Effector memory CD4-positive, alpha-beta T cell (primary cell): ENCODE results near the gene STRAP.
"Not testable (repeated sequence)": the region's sequence is repeated elsewhere in the genome, so short reads cannot be mapped to it uniquely, and the experiment has no call there.

Source experiments
- DNase-seq, 3 donors: peaks; one replicate each; pipeline ENCODE4 v3.0.0-alpha.2; 2020
- H3K27ac ChIP-seq: 2 replicates; pipeline ENCODE4 v1.7.0; 2013; ENCODE audit warnings: mild to moderate bottlenecking, low read length, moderate library complexity; ENCODE audit not compliant: insufficient read depth, poor library complexity, severe bottlenecking
- H3K27me3 ChIP-seq: replicated peaks from 2 replicates; pipeline ENCODE4 v1.7.0; 2013; ENCODE audit warnings: mild to moderate bottlenecking, low read length; ENCODE audit not compliant: insufficient read depth, control insufficient read depth, poor library complexity, severe bottlenecking
- H3K36me3 ChIP-seq: 2 replicates; pipeline ENCODE4 v1.7.0; 2013; ENCODE audit warnings: mild to moderate bottlenecking, low read length, moderate library complexity; ENCODE audit not compliant: control insufficient read depth, insufficient read depth
- H3K4me1 ChIP-seq: 2 replicates; pipeline ENCODE4 v1.7.0; 2013; ENCODE audit warnings: low read length, mild to moderate bottlenecking; ENCODE audit not compliant: control insufficient read depth, insufficient read depth, poor library complexity, severe bottlenecking
- H3K4me3 ChIP-seq: 2 replicates; pipeline ENCODE4 v1.7.0; 2013; ENCODE audit warnings: low read length, low read depth, mild to moderate bottlenecking; ENCODE audit not compliant: insufficient read depth, poor library complexity, severe bottlenecking
- H3K9me3 ChIP-seq: 2 replicates; pipeline ENCODE4 v1.7.0; 2013; ENCODE audit warnings: mild to moderate bottlenecking, low read length, moderate library complexity; ENCODE audit not compliant: control insufficient read depth

STRAP gene

DNA sequence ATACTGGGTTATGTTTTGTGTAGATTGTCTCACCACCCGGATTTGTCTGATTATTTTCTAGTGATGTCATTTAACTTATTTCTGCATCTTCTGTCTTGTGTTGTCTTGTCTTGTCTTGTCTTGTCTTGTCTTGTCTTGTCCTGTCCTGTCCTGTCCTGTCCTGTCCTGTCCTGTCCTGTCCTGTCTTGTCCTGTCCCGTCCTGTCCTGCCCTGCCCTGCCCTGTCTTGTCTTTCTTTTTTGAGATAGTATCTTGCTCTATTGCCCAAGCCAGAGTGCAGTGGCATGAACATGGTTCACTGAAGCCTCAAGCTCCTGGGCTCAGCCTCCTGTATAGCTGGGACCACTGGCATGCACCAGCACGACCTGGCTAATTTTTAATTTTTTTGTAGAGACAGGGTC lies 54.6 kb downstream of the STRAP start:
- Histone ChIP-seq H3K27ac (no peak overlapping the region), H3K9me3 (no peaks in the 10 kb centered on the region), H3K4me1 (no peaks in the 10 kb centered on the region), H3K27me3 (no peaks in the 10 kb centered on the region), H3K36me3 (no peaks in the 10 kb centered on the region), H3K4me3 (no peak overlapping the region)
- no peak for DNase-seq

DNA sequence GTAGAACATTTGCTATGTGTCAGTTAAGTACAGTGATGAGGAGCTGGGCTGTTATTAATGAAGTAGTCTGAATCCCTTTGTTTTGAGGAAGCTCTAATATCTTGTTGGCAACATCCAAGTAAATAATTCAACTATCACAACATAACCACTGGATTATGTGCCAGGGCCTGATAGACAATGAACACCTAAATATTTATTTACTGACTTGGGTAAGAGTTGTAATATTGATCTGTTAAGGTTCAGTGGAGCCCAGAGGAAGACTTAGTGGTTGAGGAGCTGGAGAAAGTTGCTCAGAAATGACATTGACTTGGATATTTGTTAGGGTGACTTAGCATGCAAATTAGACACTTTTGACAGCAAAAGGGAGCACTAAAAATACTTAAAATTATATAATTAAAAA lies 55.7 kb downstream of the STRAP start:
- no peaks in the 10 kb centered on the region for H3K36me3 ChIP-seq
- H3K9me3 ChIP-seq, result no peaks in the 10 kb centered on the region
- no peak for DNase-seq
- no peak overlapping the region for H3K27ac ChIP-seq
- no peaks in the 10 kb centered on the region for H3K27me3 ChIP-seq
- H3K4me1 ChIP-seq, result no peaks in the 10 kb centered on the region
- no peak overlapping the region for H3K4me3 ChIP-seq

DNA sequence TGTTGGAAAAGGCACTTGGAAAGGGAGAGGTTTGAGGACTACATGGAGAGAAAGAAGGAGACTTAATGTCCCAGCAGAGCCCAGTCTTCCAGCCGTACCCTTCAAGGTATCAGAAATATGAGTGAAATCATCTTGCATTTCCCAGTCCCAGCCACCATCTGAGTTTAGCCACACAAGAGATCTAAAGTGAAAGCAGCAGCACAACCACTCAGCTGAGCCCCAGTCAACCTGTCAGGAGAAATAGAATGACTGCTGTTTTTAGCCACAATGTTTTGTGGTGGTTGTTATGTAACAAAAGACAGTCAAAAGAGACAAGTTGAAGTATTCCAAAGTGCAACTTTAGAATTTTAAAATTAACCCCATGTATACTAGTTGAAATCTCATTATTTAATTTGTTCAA lies 56.9 kb downstream of the STRAP start:
- no peak for DNase-seq
- Histone ChIP-seq H3K4me3 (no peak overlapping the region), H3K27me3 (no peaks in the 10 kb centered on the region), H3K27ac (no peak overlapping the region), H3K9me3 (no peaks in the 10 kb centered on the region), H3K4me1 (no peaks in the 10 kb centered on the region), H3K36me3 (no peaks in the 10 kb centered on the region)

DNA sequence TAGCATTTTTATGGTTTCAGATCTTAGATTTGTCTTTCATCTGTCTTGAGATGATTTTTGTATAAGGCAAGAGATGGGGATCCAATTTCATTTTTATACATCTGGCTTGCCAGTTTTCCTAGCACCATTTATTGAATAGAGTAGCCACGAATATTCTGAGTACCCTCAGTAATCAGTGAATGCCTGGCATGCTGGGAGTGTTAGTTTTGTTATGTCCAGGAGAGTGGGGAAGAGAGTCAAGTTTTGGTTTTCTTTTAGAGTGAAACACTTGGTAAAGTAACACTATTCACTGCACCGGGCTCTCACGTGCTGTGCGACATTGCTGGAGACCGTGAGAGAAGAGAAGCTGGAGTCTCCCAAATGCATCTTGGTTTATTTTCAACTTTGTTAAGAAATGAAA lies 60.3 kb downstream of the STRAP start:
- Histone ChIP-seq H3K27ac (no peak overlapping the region), H3K4me1 (no peaks in the 10 kb centered on the region), H3K9me3 (no peaks in the 10 kb centered on the region), H3K4me3 (no peak overlapping the region), H3K36me3 (no peaks in the 10 kb centered on the region), H3K27me3 (no peaks in the 10 kb centered on the region)
- DNase-seq, result no peak

DNA sequence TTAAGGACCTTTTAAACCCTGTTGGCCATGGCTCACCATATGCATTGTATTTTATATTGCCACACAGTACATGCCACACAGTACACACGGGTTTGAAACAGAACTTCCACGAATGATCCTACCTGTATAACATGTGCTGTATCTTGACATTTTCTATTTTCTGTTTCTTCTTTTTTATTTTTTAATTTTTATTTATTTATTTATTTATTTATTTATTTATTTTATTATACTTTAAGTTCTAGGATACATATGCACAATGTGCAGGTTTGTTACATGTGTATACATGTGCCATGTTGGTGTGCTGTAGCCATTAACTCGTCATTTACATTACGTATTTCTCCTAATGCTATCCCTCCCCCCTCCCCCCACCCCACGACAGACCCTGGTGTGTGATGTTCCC lies 61.3 kb downstream of the STRAP start:
- H3K4me1 ChIP-seq, H3K9me3 ChIP-seq, H3K27me3 ChIP-seq, H3K36me3 ChIP-seq, H3K4me3 ChIP-seq, H3K27ac ChIP-seq, DNase-seq: not testable (repeated sequence)

DNA sequence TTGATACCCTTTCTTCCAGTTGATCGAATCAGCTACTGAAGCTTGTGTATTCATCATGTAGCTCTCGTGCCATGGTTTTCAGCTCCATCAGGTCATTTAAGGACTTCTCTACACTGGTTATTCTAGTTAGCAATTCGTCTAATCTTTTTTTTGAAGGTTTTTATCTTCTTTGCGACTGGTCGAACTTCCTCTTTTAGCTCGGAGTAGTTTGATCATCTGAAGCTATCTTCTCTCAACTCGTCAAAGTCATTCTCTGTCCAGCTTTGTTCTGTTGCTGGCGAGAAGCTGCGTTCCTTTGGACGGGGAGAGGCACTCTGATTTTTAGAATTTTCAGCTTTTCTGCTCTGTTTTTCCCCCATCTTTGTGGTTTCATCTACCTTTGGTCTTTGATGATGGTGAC lies 66.3 kb downstream of the STRAP start:
- H3K4me1 ChIP-seq, H3K9me3 ChIP-seq, H3K27ac ChIP-seq, DNase-seq, H3K4me3 ChIP-seq, H3K36me3 ChIP-seq, H3K27me3 ChIP-seq: not testable (repeated sequence)
